ENCODE data around the gene FAHD1.
A peak's percentile ranks its signal among the peaks of the same experiment; 100 is the strongest.
"Not testable (repeated sequence)": the region's sequence is repeated elsewhere in the genome, so short reads cannot be mapped to it uniquely, and the experiment has no call there.

FAHD1 gene

GRCh38 chr16:1789643-1790045 is 37.4 kb upstream of the FAHD1 start:
- DNase-seq (ENCODE audit: low read depth), result no peak

DNA sequence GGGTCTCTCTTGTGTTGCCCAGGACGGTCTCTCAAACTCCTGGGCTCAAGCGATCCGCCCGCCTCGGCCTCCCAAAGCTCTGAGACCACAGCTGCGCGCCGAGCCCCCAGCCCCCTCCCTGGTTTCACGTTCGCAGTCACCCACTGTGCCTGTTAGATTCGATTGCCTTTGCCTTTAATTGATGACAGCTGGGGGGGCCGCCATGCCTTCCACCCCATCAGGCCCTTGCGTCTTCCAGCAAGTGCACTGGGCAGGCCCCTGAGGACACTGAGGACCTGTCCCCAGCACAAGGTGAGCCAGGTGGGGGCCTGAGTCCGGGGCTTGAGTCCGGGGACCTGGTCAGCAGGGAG is 36.8 kb upstream of the FAHD1 start:
- DNase-seq (ENCODE audit: low read depth), result no peak

- no peak for DNase-seq (ENCODE audit: low read depth)
These were observed 36.3 kb upstream of the FAHD1 start for GRCh38 chr16:1790611-1791255.

GRCh38 chr16:1791256-1791942 is 35.6 kb upstream of the FAHD1 start:
- no peak for DNase-seq (ENCODE audit: low read depth)

- no peak for DNase-seq (ENCODE audit: low read depth)
These were observed 34.8 kb upstream of the FAHD1 start for GRCh38 chr16:1791943-1792812.

GRCh38 chr16:1792836-1793577 is 34.0 kb upstream of the FAHD1 start:
- DNase-seq (ENCODE audit: low read depth), result no peak

- DNase-seq (ENCODE audit: low read depth), result no peak
These were observed 33.3 kb upstream of the FAHD1 start, which contains the start of gene IGFALS for GRCh38 chr16:1793578-1794220. IGFALS (minus strand) TSS chr16:1793705; CDS start chr16:1793652, 53 bp downstream.

- DNase-seq (ENCODE audit: low read depth), result no peak
These were observed 32.7 kb upstream of the FAHD1 start for GRCh38 chr16:1794221-1794871.

DNA sequence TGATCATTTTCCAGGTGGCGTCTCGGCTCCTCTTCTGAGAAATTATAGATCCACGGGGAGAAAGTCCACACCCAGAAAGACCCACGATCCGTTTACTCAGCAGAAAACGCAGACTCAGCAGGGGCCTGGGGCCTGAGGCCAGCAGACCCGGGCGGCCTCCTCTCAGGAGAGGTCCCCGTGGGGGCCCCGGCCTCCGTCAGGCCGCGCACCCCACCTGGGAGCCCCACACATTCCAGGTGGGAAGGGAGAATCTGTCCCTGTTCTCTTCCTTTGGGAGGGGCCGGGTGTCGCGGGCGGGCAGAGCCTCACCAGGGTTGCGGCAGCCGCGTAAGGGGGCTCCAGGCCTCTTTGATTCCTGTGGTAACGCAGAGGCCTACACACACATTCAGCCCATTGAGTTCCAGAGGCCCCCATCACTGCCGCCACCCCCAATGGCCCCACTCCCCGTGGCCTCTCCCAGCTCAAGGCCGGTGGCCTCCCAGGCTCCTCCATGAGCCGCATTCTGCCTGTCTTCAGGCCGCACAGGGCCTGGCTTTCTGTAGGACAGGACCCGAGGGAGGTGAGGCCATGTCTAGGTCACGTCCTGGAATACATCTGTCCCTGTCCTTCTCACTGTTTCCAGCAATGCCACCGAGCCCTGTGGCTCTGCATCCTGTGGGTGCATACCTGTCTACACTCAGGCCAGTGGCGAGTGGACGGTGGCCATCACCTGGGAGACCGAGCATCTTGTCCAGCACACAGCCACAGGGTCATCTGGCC is 31.9 kb upstream of the FAHD1 start:
- DNase-seq (ENCODE audit: low read depth), result no peak

- not testable (repeated sequence) for DNase-seq (ENCODE audit: low read depth)
These were observed 27.7 kb upstream of the FAHD1 start for GRCh38 chr16:1799263-1799662.

- DNase-seq (ENCODE audit: low read depth), result no peak
These were observed 26.3 kb upstream of the FAHD1 start for GRCh38 chr16:1800701-1801100.

DNA sequence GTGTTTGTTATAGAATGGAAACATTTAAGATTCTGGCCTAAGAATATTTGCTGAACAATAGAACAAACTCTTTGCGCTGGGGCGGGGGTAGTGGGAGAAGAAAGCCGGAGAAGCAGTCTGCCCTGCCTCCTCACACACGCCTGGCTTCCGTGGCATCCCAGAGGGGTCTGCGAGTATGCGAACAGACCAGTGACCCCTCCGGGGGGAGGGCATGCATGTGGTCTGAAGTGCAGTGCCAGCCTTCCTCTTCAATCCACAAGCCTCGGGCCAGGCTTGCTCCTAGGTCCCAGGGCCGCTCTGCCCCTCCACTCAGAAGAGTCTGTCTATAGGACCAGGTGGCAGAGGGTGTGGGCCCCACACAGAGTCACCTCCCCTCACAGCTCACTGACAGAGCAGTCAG is 19.4 kb upstream of the FAHD1 start:
- DNase-seq (ENCODE audit: low read depth), result no peak

DNA sequence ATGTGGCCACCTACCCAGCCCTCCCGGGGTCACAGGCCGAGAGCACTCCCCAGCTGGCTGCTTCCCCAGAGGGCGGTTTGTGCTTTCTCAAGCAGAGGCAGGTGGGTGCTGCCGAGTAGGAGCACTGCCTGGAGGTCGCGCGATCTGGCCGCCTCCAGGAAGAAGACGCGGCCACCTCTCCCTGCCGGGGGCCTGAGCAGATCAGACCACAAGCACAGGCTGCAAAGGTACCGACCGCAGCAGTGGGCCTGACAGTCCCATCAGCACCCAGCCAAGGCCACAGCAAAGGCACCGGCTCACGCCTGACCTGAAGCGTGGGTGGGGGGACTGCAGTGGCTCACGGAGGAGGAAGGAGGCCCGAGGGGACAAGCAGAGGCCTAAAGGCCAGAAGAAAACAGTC is 18.3 kb upstream of the FAHD1 start:
- no peak for DNase-seq (ENCODE audit: low read depth)

GRCh38 chr16:1809281-1809801 is 17.7 kb upstream of the FAHD1 start:
- DNase-seq (ENCODE audit: low read depth), result no peak

DNA sequence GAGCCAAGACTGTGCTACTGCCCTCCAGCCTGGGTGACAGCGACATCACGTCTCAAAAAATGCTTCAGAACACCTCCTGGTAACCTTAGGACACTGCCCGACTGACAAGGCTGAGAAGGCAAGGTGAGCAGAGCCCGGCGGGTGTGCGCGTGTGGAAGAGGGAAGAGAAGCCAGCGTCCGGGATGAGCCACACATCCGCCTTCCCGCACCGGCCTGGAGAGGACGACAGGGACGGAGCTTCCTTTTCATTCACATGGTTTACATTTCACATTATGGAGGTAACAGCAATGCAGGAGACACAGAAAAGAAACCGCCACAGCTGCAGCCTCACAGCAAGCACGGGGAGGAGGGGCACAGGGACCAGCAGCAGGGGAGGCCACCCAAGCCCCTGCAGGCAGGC is 16.9 kb upstream of the FAHD1 start:
- no peak for DNase-seq (ENCODE audit: low read depth)

DNA sequence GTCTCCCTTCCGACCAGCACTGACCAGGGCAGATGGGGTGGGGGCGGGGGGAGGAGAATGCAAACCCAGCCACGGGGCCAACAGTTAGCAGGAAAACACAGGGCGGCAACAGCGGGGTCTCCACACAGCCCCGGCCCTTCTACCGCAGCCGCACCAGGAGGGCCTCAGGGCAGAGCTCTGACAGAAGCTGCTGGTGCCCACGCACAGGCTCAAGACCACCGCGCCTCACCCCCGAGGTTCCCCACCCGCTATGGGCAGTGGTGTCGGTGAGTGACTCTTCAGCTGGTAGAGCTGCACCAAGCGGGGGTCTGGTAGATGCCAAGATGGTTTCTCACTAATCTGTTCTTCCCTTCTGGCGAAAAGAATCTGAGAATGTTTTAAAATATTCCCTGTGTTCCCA is 16.5 kb upstream of the FAHD1 start:
- no peak for DNase-seq (ENCODE audit: low read depth)

- DNase-seq (ENCODE audit: low read depth), result peak; percentile 31
These were observed 14.3 kb upstream of the FAHD1 start for GRCh38 chr16:1812732-1813163.

DNA sequence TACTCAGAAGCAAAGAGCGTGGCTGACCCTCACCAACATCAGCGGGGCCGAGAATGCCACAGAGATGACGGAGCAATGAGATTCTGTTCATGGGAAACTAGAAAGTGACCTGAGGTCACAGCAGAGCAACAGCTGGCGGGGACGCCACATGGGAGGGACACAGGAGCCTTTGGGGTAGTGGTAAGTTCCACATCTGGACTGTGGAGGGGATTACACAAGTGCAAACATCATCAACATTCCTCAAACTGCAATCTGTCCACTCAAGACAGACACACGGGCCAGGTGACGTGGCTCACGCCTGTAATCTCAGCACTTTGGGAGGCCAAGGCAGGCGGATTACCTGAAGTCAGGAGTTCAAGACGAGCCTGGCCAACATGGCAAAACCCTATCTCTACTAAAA is 11.5 kb upstream of the FAHD1 start:
- no peak for DNase-seq (ENCODE audit: low read depth)

DNA sequence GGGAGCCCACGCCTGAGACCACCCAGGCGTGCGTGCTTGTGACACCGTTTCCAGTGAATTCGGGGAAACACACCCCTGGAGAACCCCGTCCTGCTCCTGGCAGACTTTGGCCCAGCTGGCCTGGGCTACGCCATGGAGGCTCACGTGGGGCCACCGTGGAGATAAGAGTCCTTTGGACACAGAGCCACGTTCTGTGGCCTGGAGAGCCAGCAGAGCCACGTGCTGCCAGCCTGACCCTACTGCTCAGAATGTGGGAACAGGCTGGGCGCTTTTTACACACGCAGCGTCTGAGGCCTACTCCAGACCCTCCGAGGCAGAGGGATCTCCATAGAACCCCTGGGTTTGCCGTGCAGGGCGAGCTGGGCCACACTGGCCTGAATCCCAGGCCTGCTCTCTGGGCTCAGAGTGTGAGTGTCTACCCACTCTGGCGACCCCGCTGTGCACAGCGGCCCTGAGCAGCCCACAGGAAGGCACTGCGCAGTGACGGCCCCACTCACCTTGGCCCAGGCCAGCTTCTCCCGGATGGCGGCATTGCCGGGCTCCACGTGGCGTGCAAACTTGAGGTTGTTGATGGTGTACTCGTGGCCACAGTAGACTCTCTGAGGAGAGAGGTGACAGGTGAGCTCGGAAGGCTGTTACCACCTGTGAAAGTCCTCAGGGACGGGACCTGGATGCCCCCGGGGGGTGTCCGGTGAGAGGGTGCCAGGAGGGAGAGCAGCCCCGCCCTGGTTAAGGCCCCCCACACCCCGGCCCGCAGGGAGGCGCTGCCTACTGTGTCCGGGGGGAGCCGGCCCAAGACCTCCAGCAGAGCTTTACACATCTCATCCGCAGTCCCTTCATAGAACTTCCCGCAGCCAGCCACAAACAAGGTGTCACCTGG is 10.4 kb upstream of the FAHD1 start:
- DNase-seq (ENCODE audit: low read depth), result no peak

Measured in T follicular helper cell (primary cell).